ENCODE data around the gene MME.

MME gene

DNA sequence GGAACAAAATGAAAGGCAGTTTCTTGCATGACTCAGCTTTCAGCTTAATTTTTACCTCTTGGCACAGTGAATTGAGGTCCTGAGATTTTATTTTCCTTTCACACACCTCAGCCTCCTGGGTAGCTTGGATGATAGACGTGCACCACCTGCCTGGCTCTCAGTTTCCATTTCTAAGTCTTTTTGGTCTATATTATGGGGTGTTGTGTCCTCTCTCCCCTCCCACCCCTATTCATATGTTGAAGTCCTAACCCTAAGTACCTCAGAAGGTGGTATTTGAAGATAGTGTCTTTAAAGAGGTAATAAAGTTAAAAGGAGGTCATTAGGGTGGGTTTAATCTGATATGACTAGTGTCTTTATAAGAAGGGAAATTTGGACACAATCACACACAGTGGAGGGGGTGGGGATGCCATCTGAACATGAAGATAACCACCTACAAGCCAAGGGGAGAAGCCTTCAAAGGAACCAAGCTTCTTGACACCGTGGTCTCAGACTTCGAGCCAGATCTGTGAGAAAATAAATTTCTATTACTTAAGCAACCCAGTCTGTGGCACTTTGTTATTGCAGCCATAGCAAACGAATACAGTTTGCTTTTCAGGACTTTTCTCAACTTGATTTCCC lies 128.2 kb downstream of the MME start:
- H2BK12ac ChIP-seq (ENCODE audit: low read length): no peak overlapping the region

GRCh38 chr3:155210736-155211135 lies 130.6 kb downstream of the MME start:
- no peaks in the 10 kb centered on the region for H3K4me1 ChIP-seq (ENCODE audit: control insufficient read depth in 2 of 2, insufficient read depth in 1 of 2, low read depth in 1 of 2, low read length in 2 of 2)
- H4K91ac ChIP-seq (ENCODE audit: low read depth, low read length, poor library complexity): no peak overlapping the region
- no peak overlapping the region for H3K4me2 ChIP-seq (ENCODE audit: insufficient read depth, low read length, poor library complexity, severe bottlenecking)
- no peaks in the 10 kb centered on the region for H3K9me3 ChIP-seq (replicated peaks in 1 of 2; ENCODE audit: control insufficient read depth in 2 of 2, insufficient read depth in 1 of 2, low read depth in 1 of 2, low read length in 2 of 2)
- no peak overlapping the region for H2BK120ac ChIP-seq (ENCODE audit: low read depth, low read length)
- WGBS, 2 donors (ENCODE audit: extremely low coverage in 2 of 2, insufficient read length in 2 of 2, insufficient replicate concordance in 1 of 2): no CpG with 5 or more reads among the region's 2 CpGs
- no peak overlapping the region for H3K23ac ChIP-seq (ENCODE audit: low read depth, low read length, poor library complexity)
- H3K36me3 ChIP-seq (replicated peaks in 1 of 2; ENCODE audit: control insufficient read depth in 2 of 2, insufficient read depth in 2 of 2, low read length in 2 of 2): no peaks in the 10 kb centered on the region
- no peak for DNase-seq (ENCODE audit: low spot score)
- no peak overlapping the region for H3K27ac ChIP-seq (replicated peaks; ENCODE audit: low read length)
- no peaks in the 10 kb centered on the region for H3K27me3 ChIP-seq (ENCODE audit: control insufficient read depth in 3 of 3, insufficient read depth in 3 of 3, low read depth in 1 of 3, low read length in 3 of 3)
- H3K14ac ChIP-seq (ENCODE audit: low read length): no peak overlapping the region
- H2AFZ ChIP-seq (ENCODE audit: low read length): no peak overlapping the region
- no peak overlapping the region for H3K4ac ChIP-seq (ENCODE audit: low read length)
- no peaks in the 10 kb centered on the region for H3K79me1 ChIP-seq (ENCODE audit: low read depth, low read length)
- no peak overlapping the region for H2BK5ac ChIP-seq (ENCODE audit: low read length)
- no peak overlapping the region for H4K8ac ChIP-seq (ENCODE audit: low read depth, low read length)
- H2BK12ac ChIP-seq (ENCODE audit: low read length): no peak overlapping the region
- no peak overlapping the region for H2AK5ac ChIP-seq (ENCODE audit: low read depth, low read length)
- no peak overlapping the region for H3K18ac ChIP-seq (ENCODE audit: low read length)
- no peak overlapping the region for H3K4me3 ChIP-seq (ENCODE audit: low read length in 2 of 2)
- H2BK15ac ChIP-seq (ENCODE audit: low read length): no peak overlapping the region
- no peak overlapping the region for H3K9ac ChIP-seq (ENCODE audit: low read depth, low read length, poor library complexity)

More for the DNA sequence above, 128.2 kb downstream of the MME start:
- no peak overlapping the region for H3K4ac ChIP-seq (ENCODE audit: low read length)
- no peak overlapping the region for H3K23ac ChIP-seq (ENCODE audit: low read depth, low read length, poor library complexity)
- no peak overlapping the region for H4K8ac ChIP-seq (ENCODE audit: low read depth, low read length)
- H2BK15ac ChIP-seq (ENCODE audit: low read length): no peak overlapping the region
- no peaks in the 10 kb centered on the region for H3K9me3 ChIP-seq (replicated peaks in 1 of 2; ENCODE audit: control insufficient read depth in 2 of 2, insufficient read depth in 1 of 2, low read depth in 1 of 2, low read length in 2 of 2)
- H3K9ac ChIP-seq (ENCODE audit: low read depth, low read length, poor library complexity): no peak overlapping the region
- H3K27ac ChIP-seq (replicated peaks; ENCODE audit: low read length): no peak overlapping the region
- no peak for DNase-seq (ENCODE audit: low spot score)
- no peak overlapping the region for H3K4me3 ChIP-seq (ENCODE audit: low read length in 2 of 2)
- H2AFZ ChIP-seq (ENCODE audit: low read length): no peak overlapping the region
- no peak overlapping the region for H3K18ac ChIP-seq (ENCODE audit: low read length)
- H3K4me2 ChIP-seq (ENCODE audit: insufficient read depth, low read length, poor library complexity, severe bottlenecking): no peak overlapping the region
- no peak overlapping the region for H2BK5ac ChIP-seq (ENCODE audit: low read length)
- WGBS, 2 donors (ENCODE audit: extremely low coverage in 2 of 2, insufficient read length in 2 of 2, insufficient replicate concordance in 1 of 2): no CpG with 5 or more reads among the region's 4 CpGs
- no peaks in the 10 kb centered on the region for H3K4me1 ChIP-seq (ENCODE audit: control insufficient read depth in 2 of 2, insufficient read depth in 1 of 2, low read depth in 1 of 2, low read length in 2 of 2)
- H2BK120ac ChIP-seq (ENCODE audit: low read depth, low read length): no peak overlapping the region
- H3K14ac ChIP-seq (ENCODE audit: low read length): no peak overlapping the region
- H3K36me3 ChIP-seq (replicated peaks in 1 of 2; ENCODE audit: control insufficient read depth in 2 of 2, insufficient read depth in 2 of 2, low read length in 2 of 2): no peaks in the 10 kb centered on the region
- H3K27me3 ChIP-seq (ENCODE audit: control insufficient read depth in 3 of 3, insufficient read depth in 3 of 3, low read depth in 1 of 3, low read length in 3 of 3): no peaks in the 10 kb centered on the region
- H2AK5ac ChIP-seq (ENCODE audit: low read depth, low read length): no peak overlapping the region
- no peak overlapping the region for H4K91ac ChIP-seq (ENCODE audit: low read depth, low read length, poor library complexity)
- no peaks in the 10 kb centered on the region for H3K79me1 ChIP-seq (ENCODE audit: low read depth, low read length)

DNA sequence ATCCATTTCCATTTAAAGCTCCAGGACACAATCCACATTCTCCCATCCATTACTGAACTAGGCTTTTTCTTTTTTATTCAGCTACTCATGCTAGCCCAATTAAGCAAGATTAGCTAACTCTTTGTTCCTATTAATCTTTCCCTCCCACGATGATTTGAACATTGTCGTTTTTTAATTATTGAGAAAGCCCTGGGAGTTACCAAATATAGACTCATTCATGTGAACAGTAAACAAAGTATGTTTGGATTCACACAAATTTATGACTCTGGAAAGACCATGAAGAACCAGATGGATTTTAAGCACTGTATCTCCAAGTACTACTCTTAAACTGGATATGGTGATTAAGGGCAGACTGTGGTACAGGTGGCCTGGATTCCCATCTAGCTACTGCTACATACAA lies 131.1 kb downstream of the MME start:
- Histone ChIP-seq H3K79me1 (ENCODE audit: low read depth, low read length) (no peaks in the 10 kb centered on the region), H2AFZ (ENCODE audit: low read length) (no peak overlapping the region), H3K9ac (ENCODE audit: low read depth, low read length, poor library complexity) (no peak overlapping the region), H3K4me2 (ENCODE audit: insufficient read depth, low read length, poor library complexity, severe bottlenecking) (no peak overlapping the region), H3K4me3 (ENCODE audit: low read length in 2 of 2) (no peak overlapping the region), H3K14ac (ENCODE audit: low read length) (no peak overlapping the region), H2BK15ac (ENCODE audit: low read length) (no peak overlapping the region), H3K36me3 (replicated peaks in 1 of 2; ENCODE audit: control insufficient read depth in 2 of 2, insufficient read depth in 2 of 2, low read length in 2 of 2) (no peaks in the 10 kb centered on the region), H3K18ac (ENCODE audit: low read length) (no peak overlapping the region), H2AK5ac (ENCODE audit: low read depth, low read length) (no peak overlapping the region), H3K27me3 (ENCODE audit: control insufficient read depth in 3 of 3, insufficient read depth in 3 of 3, low read depth in 1 of 3, low read length in 3 of 3) (no peaks in the 10 kb centered on the region), H3K4me1 (ENCODE audit: control insufficient read depth in 2 of 2, insufficient read depth in 1 of 2, low read depth in 1 of 2, low read length in 2 of 2) (no peaks in the 10 kb centered on the region), H2BK120ac (ENCODE audit: low read depth, low read length) (no peak overlapping the region), H3K9me3 (replicated peaks in 1 of 2; ENCODE audit: control insufficient read depth in 2 of 2, insufficient read depth in 1 of 2, low read depth in 1 of 2, low read length in 2 of 2) (no peaks in the 10 kb centered on the region), H2BK5ac (ENCODE audit: low read length) (no peak overlapping the region), H3K4ac (ENCODE audit: low read length) (no peak overlapping the region), H4K91ac (ENCODE audit: low read depth, low read length, poor library complexity) (no peak overlapping the region), H2BK12ac (ENCODE audit: low read length) (no peak overlapping the region), H3K27ac (replicated peaks; ENCODE audit: low read length) (no peak overlapping the region), H3K23ac (ENCODE audit: low read depth, low read length, poor library complexity) (no peak overlapping the region), H4K8ac (ENCODE audit: low read depth, low read length) (no peak overlapping the region)
- no peak for DNase-seq (ENCODE audit: low spot score)
- no CpG with 5 or more reads among the region's 2 CpGs for WGBS, 2 donors (ENCODE audit: extremely low coverage in 2 of 2, insufficient read length in 2 of 2, insufficient replicate concordance in 1 of 2)

- no peak overlapping the region for H2BK5ac ChIP-seq (ENCODE audit: low read length)
- no peak for DNase-seq (ENCODE audit: low spot score)
- H2AFZ ChIP-seq (ENCODE audit: low read length): no peak overlapping the region
- H3K36me3 ChIP-seq (replicated peaks in 1 of 2; ENCODE audit: control insufficient read depth in 2 of 2, insufficient read depth in 2 of 2, low read length in 2 of 2): no peaks in the 10 kb centered on the region
- H3K9me3 ChIP-seq (replicated peaks in 1 of 2; ENCODE audit: control insufficient read depth in 2 of 2, insufficient read depth in 1 of 2, low read depth in 1 of 2, low read length in 2 of 2): no peaks in the 10 kb centered on the region
- H3K18ac ChIP-seq (ENCODE audit: low read length): no peak overlapping the region
- H3K4me3 ChIP-seq (ENCODE audit: low read length in 2 of 2): no peak overlapping the region
- H3K9ac ChIP-seq (ENCODE audit: low read depth, low read length, poor library complexity): no peak overlapping the region
- no peaks in the 10 kb centered on the region for H3K79me1 ChIP-seq (ENCODE audit: low read depth, low read length)
- H2BK120ac ChIP-seq (ENCODE audit: low read depth, low read length): no peak overlapping the region
- no peak overlapping the region for H3K4me2 ChIP-seq (ENCODE audit: insufficient read depth, low read length, poor library complexity, severe bottlenecking)
- H3K14ac ChIP-seq (ENCODE audit: low read length): no peak overlapping the region
- H3K27me3 ChIP-seq (ENCODE audit: control insufficient read depth in 3 of 3, insufficient read depth in 3 of 3, low read depth in 1 of 3, low read length in 3 of 3): no peaks in the 10 kb centered on the region
- H2BK15ac ChIP-seq (ENCODE audit: low read length): no peak overlapping the region
- no peak overlapping the region for H2BK12ac ChIP-seq (ENCODE audit: low read length)
- H3K23ac ChIP-seq (ENCODE audit: low read depth, low read length, poor library complexity): no peak overlapping the region
- no peak overlapping the region for H4K91ac ChIP-seq (ENCODE audit: low read depth, low read length, poor library complexity)
- H3K4me1 ChIP-seq (ENCODE audit: control insufficient read depth in 2 of 2, insufficient read depth in 1 of 2, low read depth in 1 of 2, low read length in 2 of 2): no peaks in the 10 kb centered on the region
- no peak overlapping the region for H3K27ac ChIP-seq (replicated peaks; ENCODE audit: low read length)
- H3K4ac ChIP-seq (ENCODE audit: low read length): no peak overlapping the region
- no peak overlapping the region for H4K8ac ChIP-seq (ENCODE audit: low read depth, low read length)
- H2AK5ac ChIP-seq (ENCODE audit: low read depth, low read length): no peak overlapping the region
Measured at GRCh38 chr3:155211940-155212339, 131.8 kb downstream of the MME start.
